COLO668 (cell line): Measurements from ENCODE around the gene QTRT2.

Experiments used
- DNase-seq: peaks from one replicate; lab custom pipeline; 2025; ENCODE audit not compliant: unreplicated experiment; lab: John Stamatoyannopoulos, UW

Gene QTRT2

GRCh38 chr3:114076711-114077110 is 20.2 kb downstream of the QTRT2 start:
- DNase-seq: no peak

DNA sequence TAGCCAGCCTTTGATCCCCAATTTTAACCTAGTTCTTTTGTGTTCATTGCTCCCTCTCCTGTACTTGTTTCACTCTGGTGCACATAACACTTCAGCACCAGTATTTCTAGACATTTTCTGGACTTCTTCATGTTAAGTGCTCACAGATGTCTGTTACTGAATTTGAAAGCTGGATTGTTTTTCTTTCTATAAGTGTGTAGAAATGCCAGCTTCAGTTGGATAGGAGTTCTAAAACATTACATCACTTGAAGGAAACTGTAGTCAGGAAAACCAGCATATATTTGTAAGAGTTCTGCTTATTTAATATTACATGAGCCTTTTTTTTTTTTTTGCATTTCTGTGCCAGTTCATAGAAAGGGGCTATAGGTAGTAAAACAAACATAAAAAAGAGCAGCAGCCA is 21.6 kb downstream of the QTRT2 start:
- no peak for DNase-seq

- DNase-seq: no peak
Measured at GRCh38 chr3:114079761-114080160, 23.2 kb downstream of the QTRT2 start.

GRCh38 chr3:114080201-114080600 is 23.7 kb downstream of the QTRT2 start:
- DNase-seq: no peak

DNA sequence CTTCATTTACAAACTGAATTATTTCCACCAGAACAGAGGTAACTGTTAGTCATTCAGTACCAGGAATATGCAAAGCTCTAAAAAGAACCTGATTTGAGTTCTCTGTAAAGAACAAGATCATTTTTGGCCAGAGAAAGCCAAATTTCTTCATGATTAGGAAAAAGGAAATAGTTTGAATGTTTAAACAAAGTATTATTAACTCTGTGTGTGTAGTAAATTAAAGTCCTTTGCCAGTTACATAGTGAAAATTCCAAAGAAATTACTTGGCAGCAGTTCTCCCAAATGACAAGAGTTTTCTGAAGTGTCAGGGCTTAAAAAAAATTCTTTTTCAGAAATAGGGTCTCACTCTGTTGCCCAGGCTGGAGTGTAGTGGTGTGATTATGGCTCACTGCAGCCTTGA is 24.5 kb downstream of the QTRT2 start:
- DNase-seq: no peak

DNA sequence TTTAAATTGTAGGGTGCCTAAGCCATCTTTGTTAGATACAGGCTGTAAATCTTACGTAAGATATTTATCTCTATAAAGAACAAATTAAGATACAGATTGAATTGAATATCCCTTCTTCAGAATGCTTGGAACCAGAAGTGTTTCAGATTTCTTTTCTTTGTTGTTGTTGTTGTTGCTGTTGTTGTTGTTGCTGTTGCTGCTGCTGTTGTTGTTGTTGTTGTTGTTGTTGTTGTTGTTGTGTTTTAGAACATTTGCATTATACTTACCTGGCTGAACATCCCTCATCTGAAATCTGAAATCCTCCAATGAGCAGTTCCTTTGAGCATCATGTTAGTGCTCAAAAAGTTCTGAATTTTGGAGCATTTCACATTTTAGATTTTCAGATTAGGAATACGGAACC is 26.6 kb downstream of the QTRT2 start:
- DNase-seq: no peak

DNA sequence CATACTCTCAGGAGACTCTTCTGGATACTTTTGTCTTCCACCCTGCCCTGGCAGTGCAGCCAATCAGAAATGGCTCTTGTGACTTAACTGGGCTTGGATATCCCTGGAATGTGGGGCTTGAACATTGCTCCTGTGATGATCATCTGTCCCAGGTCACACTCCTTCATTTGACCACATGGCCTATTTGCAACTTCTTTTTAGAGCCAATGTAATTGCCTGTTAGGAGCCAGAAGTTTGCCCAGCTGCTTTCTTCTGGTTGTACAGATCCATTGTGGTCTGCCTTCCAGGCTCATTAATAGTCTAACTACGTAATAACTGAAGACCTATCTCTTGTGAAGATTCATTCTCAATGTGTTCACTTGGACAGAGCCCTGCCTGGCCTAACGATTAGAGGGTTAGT is 29.8 kb downstream of the QTRT2 start:
- DNase-seq: no peak

GRCh38 chr3:114089675-114090074 is 33.1 kb downstream of the QTRT2 start:
- DNase-seq: no peak

GRCh38 chr3:114092151-114093015 is 35.8 kb downstream of the QTRT2 start:
- DNase-seq: no peak

GRCh38 chr3:114093016-114093380 is 36.5 kb downstream of the QTRT2 start:
- DNase-seq: no peak

- no peak for DNase-seq
Measured at GRCh38 chr3:114093596-114093995, 37.1 kb downstream of the QTRT2 start.

DNA sequence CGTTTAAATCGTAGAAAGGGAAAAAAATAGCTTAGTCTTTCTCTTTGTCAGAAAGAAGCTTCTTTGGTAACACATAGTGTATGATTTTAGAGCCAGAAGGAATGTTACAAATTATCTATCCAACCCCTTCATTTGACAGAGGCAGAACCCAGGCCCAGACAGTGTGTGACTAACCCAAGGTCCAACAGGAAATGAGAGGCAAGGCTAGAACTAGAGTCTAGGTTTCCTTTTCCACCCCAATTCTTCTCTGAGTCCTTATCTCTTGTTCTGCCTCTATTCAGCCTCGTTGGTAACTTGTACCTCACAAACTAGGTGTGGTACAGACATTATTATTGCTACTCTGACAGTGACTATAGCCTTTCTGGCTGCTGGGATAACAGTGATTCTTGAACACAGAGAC is 39.3 kb downstream of the QTRT2 start:
- DNase-seq: no peak

GRCh38 chr3:114101101-114101500 is 44.6 kb downstream of the QTRT2 start:
- no peak for DNase-seq

- no peak for DNase-seq
Measured at GRCh38 chr3:114103181-114103580, 46.6 kb downstream of the QTRT2 start.

DNA sequence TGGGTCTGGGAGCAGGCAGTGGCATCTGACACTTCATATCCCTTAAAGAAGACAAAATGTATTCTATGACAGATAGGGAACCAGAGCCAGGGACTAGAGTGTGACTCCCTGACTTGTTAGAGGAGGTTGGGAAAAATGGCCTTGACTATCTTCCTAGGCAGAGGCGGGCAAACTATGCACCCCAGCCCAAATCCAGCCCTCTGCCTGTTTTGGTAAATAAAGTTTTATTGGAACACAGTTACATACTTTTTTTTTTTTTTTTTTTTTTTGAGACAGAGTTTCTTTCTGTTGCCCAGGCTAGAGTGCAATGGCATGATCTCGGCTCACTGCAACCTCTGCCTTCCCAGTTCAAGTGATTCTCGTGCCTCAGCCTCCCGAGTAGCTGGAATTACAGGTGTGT is 47.3 kb downstream of the QTRT2 start:
- no peak for DNase-seq

- no peak for DNase-seq
Measured at GRCh38 chr3:114104414-114104813, 47.9 kb downstream of the QTRT2 start.

- DNase-seq: no peak
Measured at GRCh38 chr3:114108137-114108536, 51.6 kb downstream of the QTRT2 start.

DNA sequence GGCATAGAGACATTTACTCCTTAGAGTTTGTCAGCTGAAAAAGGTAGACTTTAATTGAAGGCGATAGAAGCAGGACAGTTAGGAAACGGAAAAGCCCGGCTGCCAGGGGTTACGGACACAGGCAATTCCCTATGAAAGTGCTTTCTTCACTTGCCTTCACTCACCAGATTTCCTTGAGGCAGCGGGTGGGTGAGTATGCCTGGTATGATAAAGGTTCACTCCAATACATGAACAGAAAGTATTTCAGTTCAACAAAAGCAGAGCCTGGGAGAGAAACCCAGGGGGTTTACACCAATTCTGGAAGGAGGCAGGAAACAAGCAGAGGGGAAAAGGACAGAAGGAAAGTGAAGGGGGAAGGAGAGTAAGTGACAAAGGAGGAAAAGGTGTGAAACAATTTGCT is 53.9 kb downstream of the QTRT2 start:
- DNase-seq: no peak

- DNase-seq: no peak
Measured at GRCh38 chr3:114111060-114111770, 54.7 kb downstream of the QTRT2 start.

DNA sequence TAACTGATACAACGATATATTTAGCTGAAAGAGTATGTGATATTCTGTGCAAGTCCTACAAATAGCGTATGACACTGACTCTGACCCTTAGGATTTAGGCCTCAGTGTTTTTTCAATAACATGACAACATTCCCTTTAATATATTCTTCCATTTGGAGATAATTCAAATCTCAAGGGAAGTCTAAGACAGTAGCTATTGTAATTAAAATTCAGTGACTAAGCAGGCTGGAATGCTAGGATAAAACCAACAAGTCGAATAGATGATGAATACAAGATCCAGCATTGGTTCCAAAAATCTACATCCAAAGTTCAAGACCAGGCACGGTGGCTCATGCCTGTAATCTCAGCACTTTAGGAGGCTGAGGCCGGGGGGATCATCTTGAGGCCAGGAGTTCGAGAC is 56.2 kb downstream of the QTRT2 start:
- DNase-seq: no peak

GRCh38 chr3:114114719-114115118 is 58.2 kb downstream of the QTRT2 start:
- no peak for DNase-seq

- DNase-seq: no peak
Measured at GRCh38 chr3:114115143-114115542, 58.6 kb downstream of the QTRT2 start.

- DNase-seq: no peak
Measured at GRCh38 chr3:114119776-114120175, 63.2 kb downstream of the QTRT2 start.
